Mesothelial cell of epicardium (in vitro differentiated cells): ENCODE measurements around the gene FSIP1. TPM values are rescaled to one million over a fixed set of nuclear protein-coding genes. Genes with fewer than 3 reads are reported as not detected.

Experiments used
- DNase-seq, 2 experiments: peaks; one replicate each; pipeline ENCODE4 v3.0.0; 2021; ENCODE audit warnings: low spot score in 2 of 2; ENCODE audit not compliant: unreplicated experiment in 2 of 2
- H3K27ac Mint-ChIP-seq: 2 replicates; pipeline ENCODE4 v1.8.0; 2021; ENCODE audit warnings: mixed read lengths
- H3K27me3 Mint-ChIP-seq: 2 replicates; pipeline ENCODE4 v1.8.0; 2021; ENCODE audit warnings: low read depth, mixed read lengths
- H3K36me3 Mint-ChIP-seq: 2 replicates; pipeline ENCODE4 v1.8.0; 2021; ENCODE audit warnings: mixed read lengths
- H3K4me1 Mint-ChIP-seq: 2 replicates; pipeline ENCODE4 v1.8.0; 2021; ENCODE audit warnings: mixed read lengths
- H3K4me3 Mint-ChIP-seq: 2 replicates; pipeline ENCODE4 v1.8.0; 2021; ENCODE audit warnings: mild to moderate bottlenecking, moderate library complexity, mixed read lengths
- H3K9me3 Mint-ChIP-seq: 2 replicates; pipeline ENCODE4 v1.8.0; 2021; ENCODE audit warnings: mixed read lengths
- CTCF ChIP-seq: fragments of 200-600 bp; sonication (generic); IDR thresholded peaks from one replicate; pipeline ENCODE4 v1.5.0; 2021; ENCODE audit warnings: antibody characterized with exemption; ENCODE audit not compliant: unreplicated experiment
- total RNA-seq: library from RNA; stranded (reverse); gene quantifications from 3 replicates; pipeline ENCODE4 v1.2.1, GENCODE V29; 2021

Gene FSIP1
- total RNA-seq, 1 donor from 2014 or later, result 0.74 TPM

GRCh38 chr15:39654304-39654703 is 128.3 kb downstream of the FSIP1 start:
- no peak for DNase-seq
- Mint-ChIP-seq H3K27me3 (no peaks in the 10 kb centered on the region), H3K9me3 (peaks cover 6% of the 10 kb centered on the region), H3K4me1 (peaks cover 31% of the 10 kb centered on the region), H3K27ac (peak overlapping the region; percentile 58), H3K4me3 (no peak overlapping the region), H3K36me3 (peaks cover 4% of the 10 kb centered on the region)
- no peak for TF ChIP-seq CTCF

DNA sequence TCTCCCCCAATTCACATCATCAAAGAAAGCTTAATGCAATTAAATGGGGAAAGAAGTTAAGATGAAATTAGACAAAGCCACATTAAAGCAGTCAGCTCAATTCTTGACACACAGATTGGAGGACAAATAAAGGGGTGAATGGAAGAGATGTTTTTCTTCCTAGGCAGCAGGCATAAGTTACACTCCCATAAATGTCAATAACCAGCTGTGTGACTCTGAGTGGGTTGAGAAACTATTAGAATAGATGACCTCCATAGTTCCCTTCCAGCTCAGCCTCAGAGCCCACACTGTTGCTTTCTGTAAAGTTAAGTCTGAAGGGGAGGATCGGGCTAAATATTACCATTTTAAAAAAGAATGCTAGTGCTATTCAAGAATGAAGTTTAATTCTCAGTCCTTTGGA is 130.8 kb downstream of the FSIP1 start:
- no peak for DNase-seq
- Mint-ChIP-seq H3K9me3 (no peaks in the 10 kb centered on the region), H3K4me3 (no peak overlapping the region), H3K36me3 (no peaks in the 10 kb centered on the region), H3K27ac (peak overlapping the region; percentile 67), H3K4me1 (peaks cover 31% of the 10 kb centered on the region), H3K27me3 (no peaks in the 10 kb centered on the region)
- no peak for TF ChIP-seq CTCF

DNA sequence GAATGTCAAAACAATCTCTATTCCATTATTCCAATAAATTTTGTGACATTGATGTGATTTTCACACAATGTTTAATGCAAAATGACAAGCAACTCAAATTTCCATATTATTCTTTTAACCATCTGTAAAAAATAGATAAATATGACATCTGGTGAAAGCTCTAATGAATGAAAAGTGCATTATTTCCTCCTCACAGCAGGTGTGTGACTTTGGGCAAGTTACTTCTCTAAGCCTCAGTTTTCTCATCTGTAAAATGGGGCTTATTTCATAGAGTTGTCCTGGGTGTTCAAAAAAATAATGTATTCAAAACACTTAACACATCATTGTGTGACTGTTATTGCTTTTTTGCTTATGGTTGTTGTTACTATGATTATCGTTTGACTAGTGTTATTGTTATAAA is 131.3 kb downstream of the FSIP1 start:
- H3K4me3 Mint-ChIP-seq, result no peak overlapping the region
- H3K4me1 Mint-ChIP-seq, result peaks cover 31% of the 10 kb centered on the region
- no peak for TF ChIP-seq CTCF
- H3K36me3 Mint-ChIP-seq, result no peaks in the 10 kb centered on the region
- no peaks in the 10 kb centered on the region for H3K27me3 Mint-ChIP-seq
- peak overlapping the region; percentile 67 for H3K27ac Mint-ChIP-seq
- DNase-seq, result no peak
- no peaks in the 10 kb centered on the region for H3K9me3 Mint-ChIP-seq

DNA sequence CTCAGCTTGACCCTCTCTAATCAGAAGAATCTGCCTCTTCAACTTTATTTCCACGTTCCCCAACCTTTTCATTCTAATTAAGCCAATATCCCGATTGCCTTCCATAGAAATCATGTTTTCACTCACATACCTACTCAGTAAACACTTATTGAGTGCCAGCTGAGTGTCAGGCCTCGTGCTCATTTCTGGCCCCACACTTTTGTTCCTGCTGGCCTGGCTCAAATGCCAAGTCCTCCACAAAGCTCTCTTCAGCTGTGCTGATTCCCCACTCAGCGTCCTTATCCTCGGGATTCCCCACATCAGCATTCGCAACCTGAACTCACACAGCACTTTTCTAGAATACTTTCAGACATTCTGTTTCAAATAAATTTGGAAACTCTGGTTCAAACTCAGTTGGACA is 132.9 kb downstream of the FSIP1 start:
- H3K27me3 Mint-ChIP-seq, result no peaks in the 10 kb centered on the region
- no peak overlapping the region for H3K4me3 Mint-ChIP-seq
- no peaks in the 10 kb centered on the region for H3K36me3 Mint-ChIP-seq
- TF ChIP-seq CTCF, result no peak
- no peaks in the 10 kb centered on the region for H3K9me3 Mint-ChIP-seq
- no peak for DNase-seq
- H3K27ac Mint-ChIP-seq, result no peak overlapping the region
- peaks cover 30% of the 10 kb centered on the region for H3K4me1 Mint-ChIP-seq

GRCh38 chr15:39646425-39646824 is 136.2 kb downstream of the FSIP1 start:
- no peak overlapping the region for H3K4me3 Mint-ChIP-seq
- no peaks in the 10 kb centered on the region for H3K9me3 Mint-ChIP-seq
- no peak for TF ChIP-seq CTCF
- peaks cover 41% of the 10 kb centered on the region for H3K4me1 Mint-ChIP-seq
- no peak for DNase-seq
- H3K36me3 Mint-ChIP-seq, result no peaks in the 10 kb centered on the region
- no peaks in the 10 kb centered on the region for H3K27me3 Mint-ChIP-seq
- H3K27ac Mint-ChIP-seq, result no peak overlapping the region

DNA sequence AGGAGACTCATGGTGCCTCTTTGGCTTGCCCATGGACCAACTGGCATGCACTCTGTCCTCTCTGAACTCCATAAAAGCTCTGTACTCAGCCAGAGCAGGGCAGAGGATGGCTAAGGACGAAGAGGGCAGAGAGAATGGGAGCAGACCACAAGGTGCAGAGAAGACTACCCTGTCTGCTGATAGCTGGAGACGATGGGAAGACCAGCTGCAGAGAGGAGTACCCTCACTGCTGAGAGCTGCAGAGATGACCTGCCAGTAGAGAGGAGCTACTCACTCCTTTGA is 136.7 kb downstream of the FSIP1 start:
- no peak for DNase-seq
- no peak overlapping the region for H3K27ac Mint-ChIP-seq
- no peak overlapping the region for H3K4me3 Mint-ChIP-seq
- no peaks in the 10 kb centered on the region for H3K36me3 Mint-ChIP-seq
- H3K4me1 Mint-ChIP-seq, result peaks cover 45% of the 10 kb centered on the region
- H3K27me3 Mint-ChIP-seq, result no peaks in the 10 kb centered on the region
- no peaks in the 10 kb centered on the region for H3K9me3 Mint-ChIP-seq
- no peak for TF ChIP-seq CTCF
